Measurements from ENCODE around the gene TFDP2. TPM values are rescaled to one million over a fixed set of nuclear protein-coding genes. Genes with fewer than 3 reads are reported as not detected.

The TFDP2 gene
- total and polyA plus RNA-seq, 2 experiments from 2014 or later, result 150 to 410 TPM

DNA sequence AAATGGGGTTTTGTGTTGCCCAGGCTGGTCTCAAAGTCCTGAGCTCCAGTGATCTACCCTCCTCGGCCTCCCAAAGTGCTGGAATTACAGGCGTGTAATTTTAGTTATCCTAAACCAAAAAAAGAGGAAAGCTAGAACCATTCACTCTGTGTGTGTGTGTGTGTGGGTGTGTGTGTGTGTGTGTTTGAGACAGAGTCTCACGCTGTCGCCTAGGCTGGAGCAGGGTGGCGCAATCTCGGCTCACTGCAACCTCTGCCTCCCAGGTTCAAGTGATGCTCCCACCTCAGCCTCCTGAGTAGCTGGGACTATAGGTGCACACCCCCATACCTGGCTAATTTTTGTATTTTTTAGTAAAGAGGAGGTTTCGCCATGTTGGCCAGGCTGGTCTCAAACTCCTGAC, 84.0 kb downstream of the TFDP2 start:
- H3K36me3 Mint-ChIP-seq (ENCODE audit: low read depth), result peaks cover 8% of the 10 kb centered on the region; the same call in 2 of the 3 replicates
- ATAC-seq, result peak; percentile 65
- H3K27ac Mint-ChIP-seq, result peak overlapping the region; percentile 86
- peaks cover 32% of the 10 kb centered on the region for H3K4me1 ChIP-seq (ENCODE audit: insufficient read depth)
- H3K9me3 Mint-ChIP-seq, result no peaks in the 10 kb centered on the region
- peak overlapping the region; percentile 34 for H3K4me2 ChIP-seq
- peak overlapping the region; percentile 66 for H3K27ac ChIP-seq (ENCODE audit: low read depth)
- no peaks in the 10 kb centered on the region for H3K36me3 ChIP-seq (ENCODE audit: insufficient read depth)
- no peaks in the 10 kb centered on the region for H3K9me2 ChIP-seq (ENCODE audit: insufficient read depth)
- H3K79me2 ChIP-seq (replicated peaks; ENCODE audit: insufficient read depth), result no peaks in the 10 kb centered on the region
- DNase-seq (ENCODE audit: low spot score), result no peak
- TF ChIP-seq STAT1 (IDR thresholded peaks at IDR 0.05; ENCODE audit: unreplicated experiment) (no peak), POLR2AphosphoS5 (IDR thresholded peaks at IDR 0.05; ENCODE audit: low read depth) (no peak), ZNF331 (CRISPR knock-in tag; IDR thresholded peaks at IDR 0.05; ENCODE audit: low read depth) (no peak), EZH2 (IDR thresholded peaks at IDR 0.05; ENCODE audit: low read depth, unreplicated experiment) (no peak), ZNF114 (CRISPR knock-in tag; IDR thresholded peaks at IDR 0.05) (no peak), EZH2phosphoT487 (IDR thresholded peaks at IDR 0.05; ENCODE audit: unreplicated experiment) (no peak), NANOG (IDR thresholded peaks at IDR 0.05; ENCODE audit: borderline replicate concordance) (no peak), CREB1 (CRISPR knock-in tag; IDR thresholded peaks at IDR 0.05; ENCODE audit: low read depth) (no peak), JUNB (IDR thresholded peaks at IDR 0.05; ENCODE audit: unreplicated experiment) (no peak)
- TF ChIP-seq, protein P1, sequence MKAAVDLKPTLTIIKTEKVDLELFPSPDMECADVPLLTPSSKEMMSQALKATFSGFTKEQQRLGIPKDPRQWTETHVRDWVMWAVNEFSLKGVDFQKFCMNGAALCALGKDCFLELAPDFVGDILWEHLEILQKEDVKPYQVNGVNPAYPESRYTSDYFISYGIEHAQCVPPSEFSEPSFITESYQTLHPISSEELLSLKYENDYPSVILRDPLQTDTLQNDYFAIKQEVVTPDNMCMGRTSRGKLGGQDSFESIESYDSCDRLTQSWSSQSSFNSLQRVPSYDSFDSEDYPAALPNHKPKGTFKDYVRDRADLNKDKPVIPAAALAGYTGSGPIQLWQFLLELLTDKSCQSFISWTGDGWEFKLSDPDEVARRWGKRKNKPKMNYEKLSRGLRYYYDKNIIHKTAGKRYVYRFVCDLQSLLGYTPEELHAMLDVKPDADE (IDR thresholded peaks at IDR 0.05), result no peak
- TF ChIP-seq, protein P2, sequence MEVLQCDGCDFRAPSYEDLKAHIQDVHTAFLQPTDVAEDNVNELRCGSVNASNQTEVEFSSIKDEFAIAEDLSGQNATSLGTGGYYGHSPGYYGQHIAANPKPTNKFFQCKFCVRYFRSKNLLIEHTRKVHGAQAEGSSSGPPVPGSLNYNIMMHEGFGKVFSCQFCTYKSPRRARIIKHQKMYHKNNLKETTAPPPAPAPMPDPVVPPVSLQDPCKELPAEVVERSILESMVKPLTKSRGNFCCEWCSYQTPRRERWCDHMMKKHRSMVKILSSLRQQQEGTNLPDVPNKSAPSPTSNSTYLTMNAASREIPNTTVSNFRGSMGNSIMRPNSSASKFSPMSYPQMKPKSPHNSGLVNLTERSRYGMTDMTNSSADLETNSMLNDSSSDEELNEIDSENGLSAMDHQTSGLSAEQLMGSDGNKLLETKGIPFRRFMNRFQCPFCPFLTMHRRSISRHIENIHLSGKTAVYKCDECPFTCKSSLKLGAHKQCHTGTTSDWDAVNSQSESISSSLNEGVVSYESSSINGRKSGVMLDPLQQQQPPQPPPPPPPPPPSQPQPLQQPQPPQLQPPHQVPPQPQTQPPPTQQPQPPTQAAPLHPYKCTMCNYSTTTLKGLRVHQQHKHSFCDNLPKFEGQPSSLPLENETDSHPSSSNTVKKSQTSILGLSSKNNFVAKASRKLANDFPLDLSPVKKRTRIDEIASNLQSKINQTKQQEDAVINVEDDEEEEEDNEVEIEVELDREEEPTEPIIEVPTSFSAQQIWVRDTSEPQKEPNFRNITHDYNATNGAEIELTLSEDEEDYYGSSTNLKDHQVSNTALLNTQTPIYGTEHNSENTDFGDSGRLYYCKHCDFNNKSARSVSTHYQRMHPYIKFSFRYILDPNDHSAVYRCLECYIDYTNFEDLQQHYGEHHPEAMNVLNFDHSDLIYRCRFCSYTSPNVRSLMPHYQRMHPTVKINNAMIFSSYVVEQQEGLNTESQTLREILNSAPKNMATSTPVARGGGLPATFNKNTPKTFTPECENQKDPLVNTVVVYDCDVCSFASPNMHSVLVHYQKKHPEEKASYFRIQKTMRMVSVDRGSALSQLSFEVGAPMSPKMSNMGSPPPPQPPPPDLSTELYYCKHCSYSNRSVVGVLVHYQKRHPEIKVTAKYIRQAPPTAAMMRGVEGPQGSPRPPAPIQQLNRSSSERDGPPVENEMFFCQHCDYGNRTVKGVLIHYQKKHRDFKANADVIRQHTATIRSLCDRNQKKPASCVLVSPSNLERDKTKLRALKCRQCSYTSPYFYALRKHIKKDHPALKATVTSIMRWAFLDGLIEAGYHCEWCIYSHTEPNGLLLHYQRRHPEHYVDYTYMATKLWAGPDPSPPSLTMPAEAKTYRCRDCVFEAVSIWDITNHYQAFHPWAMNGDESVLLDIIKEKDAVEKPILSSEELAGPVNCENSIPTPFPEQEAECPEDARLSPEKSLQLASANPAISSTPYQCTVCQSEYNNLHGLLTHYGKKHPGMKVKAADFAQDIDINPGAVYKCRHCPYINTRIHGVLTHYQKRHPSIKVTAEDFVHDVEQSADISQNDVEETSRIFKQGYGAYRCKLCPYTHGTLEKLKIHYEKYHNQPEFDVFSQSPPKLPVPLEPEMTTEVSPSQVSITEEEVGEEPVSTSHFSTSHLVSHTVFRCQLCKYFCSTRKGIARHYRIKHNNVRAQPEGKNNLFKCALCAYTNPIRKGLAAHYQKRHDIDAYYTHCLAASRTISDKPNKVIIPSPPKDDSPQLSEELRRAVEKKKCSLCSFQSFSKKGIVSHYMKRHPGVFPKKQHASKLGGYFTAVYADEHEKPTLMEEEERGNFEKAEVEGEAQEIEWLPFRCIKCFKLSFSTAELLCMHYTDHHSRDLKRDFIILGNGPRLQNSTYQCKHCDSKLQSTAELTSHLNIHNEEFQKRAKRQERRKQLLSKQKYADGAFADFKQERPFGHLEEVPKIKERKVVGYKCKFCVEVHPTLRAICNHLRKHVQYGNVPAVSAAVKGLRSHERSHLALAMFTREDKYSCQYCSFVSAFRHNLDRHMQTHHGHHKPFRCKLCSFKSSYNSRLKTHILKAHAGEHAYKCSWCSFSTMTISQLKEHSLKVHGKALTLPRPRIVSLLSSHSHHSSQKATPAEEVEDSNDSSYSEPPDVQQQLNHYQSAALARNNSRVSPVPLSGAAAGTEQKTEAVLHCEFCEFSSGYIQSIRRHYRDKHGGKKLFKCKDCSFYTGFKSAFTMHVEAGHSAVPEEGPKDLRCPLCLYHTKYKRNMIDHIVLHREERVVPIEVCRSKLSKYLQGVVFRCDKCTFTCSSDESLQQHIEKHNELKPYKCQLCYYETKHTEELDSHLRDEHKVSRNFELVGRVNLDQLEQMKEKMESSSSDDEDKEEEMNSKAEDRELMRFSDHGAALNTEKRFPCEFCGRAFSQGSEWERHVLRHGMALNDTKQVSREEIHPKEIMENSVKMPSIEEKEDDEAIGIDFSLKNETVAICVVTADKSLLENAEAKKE (CRISPR knock-in tag; IDR thresholded peaks at IDR 0.05), result no peak
- TF ChIP-seq, protein P3, sequence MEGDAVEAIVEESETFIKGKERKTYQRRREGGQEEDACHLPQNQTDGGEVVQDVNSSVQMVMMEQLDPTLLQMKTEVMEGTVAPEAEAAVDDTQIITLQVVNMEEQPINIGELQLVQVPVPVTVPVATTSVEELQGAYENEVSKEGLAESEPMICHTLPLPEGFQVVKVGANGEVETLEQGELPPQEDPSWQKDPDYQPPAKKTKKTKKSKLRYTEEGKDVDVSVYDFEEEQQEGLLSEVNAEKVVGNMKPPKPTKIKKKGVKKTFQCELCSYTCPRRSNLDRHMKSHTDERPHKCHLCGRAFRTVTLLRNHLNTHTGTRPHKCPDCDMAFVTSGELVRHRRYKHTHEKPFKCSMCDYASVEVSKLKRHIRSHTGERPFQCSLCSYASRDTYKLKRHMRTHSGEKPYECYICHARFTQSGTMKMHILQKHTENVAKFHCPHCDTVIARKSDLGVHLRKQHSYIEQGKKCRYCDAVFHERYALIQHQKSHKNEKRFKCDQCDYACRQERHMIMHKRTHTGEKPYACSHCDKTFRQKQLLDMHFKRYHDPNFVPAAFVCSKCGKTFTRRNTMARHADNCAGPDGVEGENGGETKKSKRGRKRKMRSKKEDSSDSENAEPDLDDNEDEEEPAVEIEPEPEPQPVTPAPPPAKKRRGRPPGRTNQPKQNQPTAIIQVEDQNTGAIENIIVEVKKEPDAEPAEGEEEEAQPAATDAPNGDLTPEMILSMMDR (conservative IDR thresholded peaks at IDR 0.05; ENCODE audit: low read depth in 2 of 2), result no peak
- TF ChIP-seq, protein P4, sequence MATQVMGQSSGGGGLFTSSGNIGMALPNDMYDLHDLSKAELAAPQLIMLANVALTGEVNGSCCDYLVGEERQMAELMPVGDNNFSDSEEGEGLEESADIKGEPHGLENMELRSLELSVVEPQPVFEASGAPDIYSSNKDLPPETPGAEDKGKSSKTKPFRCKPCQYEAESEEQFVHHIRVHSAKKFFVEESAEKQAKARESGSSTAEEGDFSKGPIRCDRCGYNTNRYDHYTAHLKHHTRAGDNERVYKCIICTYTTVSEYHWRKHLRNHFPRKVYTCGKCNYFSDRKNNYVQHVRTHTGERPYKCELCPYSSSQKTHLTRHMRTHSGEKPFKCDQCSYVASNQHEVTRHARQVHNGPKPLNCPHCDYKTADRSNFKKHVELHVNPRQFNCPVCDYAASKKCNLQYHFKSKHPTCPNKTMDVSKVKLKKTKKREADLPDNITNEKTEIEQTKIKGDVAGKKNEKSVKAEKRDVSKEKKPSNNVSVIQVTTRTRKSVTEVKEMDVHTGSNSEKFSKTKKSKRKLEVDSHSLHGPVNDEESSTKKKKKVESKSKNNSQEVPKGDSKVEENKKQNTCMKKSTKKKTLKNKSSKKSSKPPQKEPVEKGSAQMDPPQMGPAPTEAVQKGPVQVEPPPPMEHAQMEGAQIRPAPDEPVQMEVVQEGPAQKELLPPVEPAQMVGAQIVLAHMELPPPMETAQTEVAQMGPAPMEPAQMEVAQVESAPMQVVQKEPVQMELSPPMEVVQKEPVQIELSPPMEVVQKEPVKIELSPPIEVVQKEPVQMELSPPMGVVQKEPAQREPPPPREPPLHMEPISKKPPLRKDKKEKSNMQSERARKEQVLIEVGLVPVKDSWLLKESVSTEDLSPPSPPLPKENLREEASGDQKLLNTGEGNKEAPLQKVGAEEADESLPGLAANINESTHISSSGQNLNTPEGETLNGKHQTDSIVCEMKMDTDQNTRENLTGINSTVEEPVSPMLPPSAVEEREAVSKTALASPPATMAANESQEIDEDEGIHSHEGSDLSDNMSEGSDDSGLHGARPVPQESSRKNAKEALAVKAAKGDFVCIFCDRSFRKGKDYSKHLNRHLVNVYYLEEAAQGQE (IDR thresholded peaks at IDR 0.05; ENCODE audit: unreplicated experiment), result no peak
- no peaks in the 10 kb centered on the region for H4K20me1 ChIP-seq (replicated peaks; ENCODE audit: insufficient read depth)
- no peak overlapping the region for H2AFZ ChIP-seq
- no peaks in the 10 kb centered on the region for H3F3A ChIP-seq (replicated peaks; ENCODE audit: low read depth)
- peak overlapping the region; percentile 0; the same call in 1 of the 2 replicates for H3K4me3 ChIP-seq
- H3K4me3 Mint-ChIP-seq, result no peak overlapping the region
- H3K4me1 Mint-ChIP-seq, result peaks cover 41% of the 10 kb centered on the region
- H3K27me3 Mint-ChIP-seq (ENCODE audit: insufficient read depth, low read depth, poor library complexity), result peaks cover 7% of the 10 kb centered on the region
- no peaks in the 10 kb centered on the region for H3K27me3 ChIP-seq (ENCODE audit: insufficient read depth)

All from GM23338 (cell line).